ENCODE results near the gene LTBP3.

DNA sequence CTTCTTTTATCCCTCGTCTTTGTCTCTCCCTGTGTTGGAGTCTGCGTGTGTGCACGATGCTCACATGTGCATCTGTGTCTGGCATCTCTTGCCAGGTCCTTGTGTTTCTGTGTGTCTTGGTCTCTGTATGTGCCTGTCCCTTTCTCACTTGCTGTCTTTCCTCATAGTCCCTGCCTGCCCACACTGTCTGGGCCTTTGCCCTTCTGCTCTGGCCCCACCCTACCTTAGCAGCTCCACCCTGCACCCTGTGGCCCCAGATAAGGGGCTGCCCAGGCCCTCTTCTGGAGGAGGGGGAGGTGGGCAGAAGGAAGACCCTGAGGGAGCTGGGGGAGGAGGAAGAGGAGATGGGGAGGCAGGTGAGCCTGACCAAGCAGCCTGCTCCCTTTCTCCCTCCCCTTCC is 20.5 kb upstream of the LTBP3 start:
- TF ChIP-seq, protein P1, sequence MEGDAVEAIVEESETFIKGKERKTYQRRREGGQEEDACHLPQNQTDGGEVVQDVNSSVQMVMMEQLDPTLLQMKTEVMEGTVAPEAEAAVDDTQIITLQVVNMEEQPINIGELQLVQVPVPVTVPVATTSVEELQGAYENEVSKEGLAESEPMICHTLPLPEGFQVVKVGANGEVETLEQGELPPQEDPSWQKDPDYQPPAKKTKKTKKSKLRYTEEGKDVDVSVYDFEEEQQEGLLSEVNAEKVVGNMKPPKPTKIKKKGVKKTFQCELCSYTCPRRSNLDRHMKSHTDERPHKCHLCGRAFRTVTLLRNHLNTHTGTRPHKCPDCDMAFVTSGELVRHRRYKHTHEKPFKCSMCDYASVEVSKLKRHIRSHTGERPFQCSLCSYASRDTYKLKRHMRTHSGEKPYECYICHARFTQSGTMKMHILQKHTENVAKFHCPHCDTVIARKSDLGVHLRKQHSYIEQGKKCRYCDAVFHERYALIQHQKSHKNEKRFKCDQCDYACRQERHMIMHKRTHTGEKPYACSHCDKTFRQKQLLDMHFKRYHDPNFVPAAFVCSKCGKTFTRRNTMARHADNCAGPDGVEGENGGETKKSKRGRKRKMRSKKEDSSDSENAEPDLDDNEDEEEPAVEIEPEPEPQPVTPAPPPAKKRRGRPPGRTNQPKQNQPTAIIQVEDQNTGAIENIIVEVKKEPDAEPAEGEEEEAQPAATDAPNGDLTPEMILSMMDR (IDR thresholded peaks at IDR 0.05): no peak
- TF ChIP-seq POLR2A (IDR thresholded peaks at IDR 0.05): no peak
